T47D (cell line): ENCODE measurements around the gene GGACT.

ENCODE experiments used
- DNase-seq, 2 experiments: peaks; one replicate each; pipeline versions ENCODE4 v3.0.0 to v3.0.0-alpha.2; 2011 to 2012; ENCODE audit warnings: low read depth in 1 of 2, low spot score in 1 of 2
- JUND ChIP-seq: IDR thresholded peaks from 2 replicates; pipeline ENCODE4 v1.6.1; 2012; ENCODE audit warnings: low read depth
- in situ Hi-C: cut with HindIII; loops from 2 replicates; pipeline ENCODE4 v1.10.0; 2016; ENCODE audit warnings: low sequenced_read_pairs, low pct_unique_long_range_greater_than_20kb

The GGACT gene

DNA sequence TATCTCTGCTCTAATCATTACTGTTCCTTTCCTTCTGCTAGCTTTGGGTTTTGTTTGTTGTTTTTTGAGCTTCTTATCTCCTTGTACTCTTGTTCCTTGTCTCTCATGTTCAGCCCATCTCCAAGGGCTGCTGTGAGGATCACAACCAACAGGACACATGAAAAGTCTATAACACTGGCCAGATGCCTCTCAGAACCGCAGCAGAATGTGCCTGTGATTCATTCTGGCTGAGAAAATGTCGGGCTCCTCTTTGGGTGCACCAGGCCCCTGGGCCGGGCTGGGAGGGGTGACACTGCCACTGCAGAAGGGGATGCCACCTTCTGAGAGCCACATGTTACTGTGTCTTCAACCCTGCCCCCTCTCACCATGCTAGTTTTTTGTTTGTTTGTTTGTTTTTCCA, 48.0 kb downstream of the GGACT start:
- in situ Hi-C loops = no loop called here
- no peak for TF ChIP-seq JUND
- DNase-seq = no peak

DNA sequence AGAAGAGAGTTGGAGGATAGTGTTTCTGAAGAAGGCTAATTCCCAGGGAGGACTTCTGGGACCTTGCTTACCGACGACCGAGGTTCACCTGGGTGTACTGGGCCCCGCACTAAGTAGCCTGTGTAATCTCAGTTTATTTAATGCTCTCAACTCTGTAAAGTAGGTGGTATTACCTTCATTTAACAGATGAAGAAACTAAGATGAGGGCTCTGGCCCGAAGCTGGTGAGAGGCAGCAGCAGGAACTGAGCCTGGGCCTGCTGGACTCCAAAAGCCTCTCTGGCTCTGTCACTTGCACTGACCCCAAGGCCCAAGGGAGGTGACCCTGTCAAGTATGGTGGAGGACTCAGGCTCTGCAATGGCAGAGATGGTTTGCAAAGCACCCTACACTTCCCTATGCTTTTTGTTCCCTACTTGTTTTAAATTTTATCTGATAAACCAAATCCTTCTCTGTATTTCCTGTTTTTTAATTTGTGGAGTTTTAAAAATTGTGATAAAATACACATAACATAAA, 50.6 kb downstream of the GGACT start:
- no peak for DNase-seq
- TF ChIP-seq JUND = no peak
- in situ Hi-C loops = no loop called here

DNA sequence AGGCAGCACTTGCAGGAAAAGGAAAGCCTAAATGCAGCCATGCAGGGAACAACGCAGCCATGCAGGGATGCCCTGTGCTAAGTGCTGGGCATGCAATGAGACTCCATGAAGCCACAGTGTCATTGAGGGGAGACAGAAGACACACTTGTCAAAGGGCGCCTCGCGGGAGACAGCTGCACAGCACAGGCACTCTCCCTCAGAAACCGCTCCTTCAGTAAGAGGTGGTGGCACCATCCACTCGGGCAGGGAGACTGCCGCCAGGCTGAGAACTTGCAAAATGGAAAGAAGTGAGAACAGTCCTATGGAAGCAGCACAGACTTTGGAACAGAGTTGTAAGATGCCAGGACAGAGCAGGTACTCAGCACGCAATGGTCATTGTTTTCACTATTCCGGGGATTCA, 51.1 kb downstream of the GGACT start:
- in situ Hi-C loops = no loop called here
- TF ChIP-seq JUND = no peak
- DNase-seq = no peak

DNA sequence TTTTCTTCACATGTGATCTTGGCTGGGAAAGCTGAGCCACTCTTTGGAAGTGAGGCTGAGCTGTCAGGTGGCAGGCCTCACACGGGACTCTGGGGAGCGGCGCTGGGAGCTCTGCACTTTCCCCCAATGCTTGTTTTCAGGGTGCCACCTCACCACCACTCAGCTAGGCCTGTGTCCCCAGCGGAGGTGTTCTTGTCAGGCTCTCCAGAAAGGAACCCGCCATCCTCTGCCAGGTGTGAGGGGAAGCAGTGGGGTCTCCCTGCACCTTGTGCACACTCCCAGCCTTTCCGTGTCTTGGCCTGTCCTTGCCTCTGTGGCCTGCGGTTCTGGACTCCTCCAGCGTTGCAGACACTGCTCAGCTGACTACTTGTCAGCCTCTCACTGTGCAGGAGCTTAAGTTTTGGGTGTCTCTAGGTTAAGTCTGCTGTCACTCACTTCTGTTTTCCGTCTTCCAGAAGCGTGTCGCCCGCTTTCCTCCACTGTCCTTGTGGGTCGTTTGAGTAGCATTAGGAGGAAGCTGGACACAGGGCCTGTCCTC, 51.9 kb downstream of the GGACT start:
- DNase-seq = no peak
- TF ChIP-seq JUND = no peak
- in situ Hi-C loops = no loop called here

DNA sequence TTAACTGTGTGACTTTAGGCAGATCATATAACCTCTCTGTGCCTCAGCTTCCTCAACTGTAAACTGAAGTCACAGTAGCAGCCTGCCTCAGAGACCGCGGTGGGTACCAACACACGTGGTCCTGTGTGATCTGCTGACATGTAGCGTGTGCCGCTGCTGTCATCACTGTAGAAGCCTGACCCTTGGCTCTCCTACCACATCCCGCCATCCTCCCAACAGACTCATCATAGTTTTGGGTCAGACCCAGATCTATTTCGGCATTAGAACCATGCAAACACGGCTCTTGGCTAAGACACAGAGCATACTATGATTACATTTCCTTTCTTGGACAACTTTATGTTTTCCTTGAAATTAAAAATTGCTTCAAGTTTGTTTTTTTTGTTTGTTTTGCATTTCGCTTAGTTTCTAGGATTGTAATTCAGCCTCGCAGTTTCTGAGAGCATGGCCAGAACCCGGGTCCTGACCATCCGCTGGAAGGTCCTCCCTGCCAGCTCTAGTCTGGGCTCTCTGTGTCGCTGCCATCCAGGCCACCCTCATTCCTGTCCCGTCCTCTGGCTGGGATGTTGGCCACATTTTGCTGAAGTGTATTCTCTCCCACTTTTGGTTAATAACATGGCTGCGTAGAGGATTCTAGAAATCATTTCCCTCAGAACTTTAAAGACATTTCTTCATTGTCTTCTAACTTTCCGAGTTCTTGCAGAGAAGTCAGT, 53.0 kb downstream of the GGACT start:
- DNase-seq = no peak
- in situ Hi-C loops = no loop called here
- TF ChIP-seq JUND = no peak

DNA sequence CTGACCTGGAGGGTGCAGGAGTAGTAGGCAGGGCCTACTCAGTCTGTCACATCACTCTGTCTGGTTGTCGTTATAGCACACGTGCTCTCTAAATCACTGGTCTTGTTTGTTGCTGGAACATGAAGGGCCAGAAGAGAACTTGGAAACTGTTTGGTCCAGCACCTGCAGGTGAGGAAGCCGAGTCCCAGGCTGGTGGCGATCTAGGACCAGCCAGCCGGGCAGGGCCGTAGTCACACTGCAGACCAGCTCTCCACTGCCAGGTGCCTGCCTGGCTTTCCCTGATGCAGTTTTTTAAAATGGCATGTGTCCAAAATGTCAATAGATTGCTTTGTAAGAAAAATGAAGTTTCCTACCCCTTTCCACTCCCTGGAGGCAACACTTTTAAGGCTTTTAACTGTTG, 53.7 kb downstream of the GGACT start:
- TF ChIP-seq JUND = no peak
- DNase-seq = no peak
- in situ Hi-C loops = no loop called here

DNA sequence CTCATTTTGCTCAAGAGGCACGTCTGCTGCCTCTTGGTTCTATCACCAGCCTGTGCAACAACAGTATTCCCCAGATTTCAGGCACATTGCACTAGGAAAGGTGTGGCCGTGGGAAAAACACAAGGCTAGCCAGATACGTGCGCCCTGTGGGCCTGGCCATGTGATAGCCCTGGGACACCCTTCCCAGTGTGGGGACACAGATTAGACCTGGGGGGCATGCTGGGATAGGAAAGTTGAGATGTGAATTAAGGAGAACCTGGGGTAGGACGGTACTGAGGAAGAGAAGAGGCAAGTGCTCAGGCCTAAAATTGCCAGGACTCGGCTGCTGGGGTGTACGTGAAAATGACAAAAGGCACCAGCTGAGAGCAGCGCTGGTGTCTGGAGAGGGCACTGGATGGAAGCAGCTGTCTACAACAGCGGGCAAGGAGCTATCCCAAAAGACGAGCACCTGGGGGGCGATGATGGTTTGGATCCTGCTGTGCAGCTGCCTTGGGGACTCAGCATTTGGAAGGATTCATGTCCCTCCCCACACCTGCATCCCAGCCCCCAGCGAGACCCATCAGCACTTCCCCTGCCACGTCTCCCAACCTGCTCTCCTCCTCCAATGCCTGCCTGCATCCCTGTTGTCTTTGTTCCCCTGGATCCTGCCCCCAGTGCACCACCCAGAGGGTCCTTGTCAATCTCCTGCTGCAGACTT, 54.3 kb downstream of the GGACT start:
- no peak for TF ChIP-seq JUND
- in situ Hi-C loops = no loop called here
- DNase-seq = no peak

DNA sequence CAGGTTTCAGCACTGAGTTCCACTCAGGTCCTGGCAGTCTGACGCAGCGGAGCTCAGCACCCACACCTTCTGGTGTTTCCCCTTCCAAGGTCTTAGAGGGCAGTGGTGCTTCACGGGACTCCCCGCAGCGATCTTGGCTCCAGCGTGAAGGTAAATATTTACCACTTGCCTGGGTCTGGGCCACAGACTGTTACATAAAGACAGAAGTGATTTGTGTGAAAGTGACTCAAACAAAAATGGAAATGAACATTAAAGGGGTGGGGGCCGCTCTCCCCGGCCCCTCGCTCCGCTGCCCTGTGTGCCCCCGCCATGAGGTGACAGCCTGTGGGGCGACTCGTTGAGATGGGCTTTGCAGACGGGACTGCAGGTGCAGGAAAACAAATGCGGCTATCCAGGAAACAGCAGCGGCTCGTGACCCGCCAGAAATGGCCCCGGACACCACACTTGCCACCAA, 55.0 kb downstream of the GGACT start:
- TF ChIP-seq JUND = no peak
- peak in 1 of 2 experiments; percentile 24 for DNase-seq
- in situ Hi-C loops = no loop called here

DNA sequence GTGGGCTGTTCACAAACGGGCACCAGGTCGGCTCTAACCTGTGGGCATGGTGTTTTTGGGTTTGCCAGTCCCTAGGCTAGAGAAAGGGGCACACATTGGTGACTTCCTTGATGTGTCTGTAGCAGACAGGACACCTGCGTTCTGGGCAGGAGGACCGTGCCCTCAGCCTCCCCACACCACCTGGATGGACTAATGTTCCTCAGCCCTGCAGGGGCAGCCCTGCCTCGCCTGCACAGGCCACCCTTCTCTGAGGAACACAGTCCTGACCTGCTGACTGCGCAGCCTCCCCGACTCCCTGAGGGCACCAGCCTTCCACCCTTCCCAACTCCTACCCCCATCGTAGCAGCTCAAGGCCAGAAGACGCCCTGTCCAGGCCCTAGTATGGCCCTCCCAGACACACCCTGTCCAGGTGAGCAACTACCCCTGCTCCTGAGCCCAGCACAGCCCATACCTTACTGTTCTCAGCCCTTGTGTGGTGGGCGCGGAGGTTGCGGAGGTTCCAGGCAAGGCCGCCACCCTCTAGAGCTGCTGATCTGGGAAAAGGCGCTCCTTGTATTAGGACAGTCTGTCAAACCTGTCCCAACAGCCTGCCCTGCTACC, 55.7 kb downstream of the GGACT start:
- no peak for DNase-seq
- TF ChIP-seq JUND = no peak
- in situ Hi-C loops = no loop called here

DNA sequence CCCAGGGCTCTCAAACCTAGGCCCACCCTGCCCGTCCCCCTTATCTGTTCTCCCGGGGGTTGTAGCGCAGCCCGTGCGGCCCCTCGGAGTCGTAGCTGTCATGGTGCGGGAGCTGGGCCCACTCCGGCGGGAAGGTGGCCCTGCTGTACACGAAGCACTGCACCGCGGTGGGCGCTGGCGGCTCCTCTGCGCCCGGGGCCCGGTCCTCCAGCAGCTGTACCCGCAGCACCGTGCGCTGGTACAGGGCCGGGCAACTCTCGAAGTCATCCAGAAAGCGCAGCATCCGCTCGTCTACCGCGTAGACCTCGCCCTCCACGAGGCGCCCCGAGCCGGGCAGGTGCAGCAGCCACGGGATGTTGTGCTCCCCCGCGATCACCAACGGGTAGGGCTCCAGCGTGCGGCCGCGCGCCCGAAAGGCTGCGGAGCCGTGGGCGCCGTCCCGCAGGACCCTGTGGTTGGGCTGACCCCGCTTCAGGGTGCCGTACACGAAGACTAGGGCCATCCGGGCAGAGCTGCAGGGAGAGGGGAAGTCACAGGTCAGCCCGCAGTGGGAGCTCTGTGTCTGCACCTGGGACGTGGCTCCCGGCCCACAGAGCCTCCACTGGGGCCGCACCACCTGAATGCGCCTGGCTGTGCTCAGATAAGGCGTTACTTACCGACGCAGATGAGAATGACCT, 56.4 kb downstream of the GGACT start:
- no peak for DNase-seq
- in situ Hi-C loops = no loop called here
- TF ChIP-seq JUND = no peak

DNA sequence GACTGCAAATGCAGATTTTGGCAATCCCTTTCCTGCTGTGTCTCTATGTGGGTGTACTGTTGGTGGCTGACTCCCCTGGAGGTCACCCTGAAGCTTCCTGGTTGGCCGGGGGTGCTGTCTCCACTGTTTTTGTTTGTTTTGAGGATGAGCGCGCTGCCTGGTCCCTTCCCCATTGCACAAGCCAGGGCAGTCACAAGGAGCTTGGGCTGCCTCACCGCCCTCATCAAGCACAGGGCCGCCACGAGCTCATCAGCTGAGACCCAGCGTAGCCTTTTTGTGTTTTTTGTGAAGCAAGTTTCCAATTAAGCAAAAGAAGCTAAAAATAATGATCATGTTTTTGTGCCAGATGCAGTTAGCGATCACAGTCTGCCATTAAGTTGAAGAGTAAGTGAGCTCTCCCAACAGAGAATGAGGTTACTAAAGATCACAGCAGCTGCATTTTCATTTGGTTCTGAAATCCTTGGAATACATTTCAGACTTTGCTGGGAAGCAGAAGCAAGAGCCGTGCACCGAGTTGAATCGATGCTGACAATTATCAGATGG, 57.8 kb downstream of the GGACT start:
- TF ChIP-seq JUND = no peak
- in situ Hi-C loops = no loop called here
- no peak for DNase-seq
